IMR-90 (cell line): ENCODE data around the gene OR2C1. TPM values are rescaled to one million over a fixed set of nuclear protein-coding genes. Genes with fewer than 3 reads are reported as not detected.

Source experiments
- ATAC-seq: fragments of 200-7000 bp; cut with Tn5 transposase; 2 replicates; pipeline ENCODE4 v1.9.1; 2020; ENCODE audit warnings: low read depth, mild to moderate bottlenecking, moderate library complexity
- BruUV-seq: library from RNA; stranded (reverse); fragments of 400-500 nt; replicated peaks from 2 replicates; lab custom pipeline; 2021; lab: Mats Ljungman, UMichigan
- CTCF ChIA-PET: fragments of 300-600 bp; formaldehyde crosslinking; extraction: SDS; loops from one replicate; lab custom pipeline; 2021; ENCODE audit warnings: antibody characterized with exemption; lab: Yijun Ruan, JAX
- POLR2A ChIA-PET: fragments of 300-600 bp; sonication (Branson Sonifier 250); formaldehyde crosslinking; loops from one replicate; lab custom pipeline; 2022; ENCODE audit warnings: antibody characterized with exemption; ENCODE audit not compliant: unreplicated experiment; lab: Charles Lee
- DNase-seq: peaks from one replicate; pipeline ENCODE4 v3.0.0; 2013
- H2AFZ ChIP-seq: replicated peaks from 2 replicates; pipeline ENCODE3; 2013; ENCODE audit warnings: low read length, mild to moderate bottlenecking; ENCODE audit not compliant: poor library complexity
- H2AK5ac ChIP-seq: 2 replicates; pipeline ENCODE4 v1.6.1; 2013; ENCODE audit warnings: low read depth, low read length, inconsistent platforms
- H2AK9ac ChIP-seq: replicated peaks from 2 replicates; pipeline ENCODE3; 2013; ENCODE audit warnings: mild to moderate bottlenecking, low read depth, low read length, moderate library complexity; ENCODE audit not compliant: poor library complexity
- H2BK120ac ChIP-seq: 2 replicates; pipeline ENCODE4 v1.6.1; 2013; ENCODE audit warnings: low read depth, low read length, inconsistent platforms
- H2BK15ac ChIP-seq: 3 replicates; pipeline ENCODE4 v1.6.1; 2013; ENCODE audit warnings: low read depth, low read length, inconsistent platforms
- H2BK20ac ChIP-seq: 2 replicates; pipeline ENCODE4 v1.6.1; 2013; ENCODE audit warnings: low read depth, mild to moderate bottlenecking, inconsistent platforms, low read length, moderate library complexity
- H2BK5ac ChIP-seq: 2 replicates; pipeline ENCODE4 v1.6.1; 2013; ENCODE audit warnings: mild to moderate bottlenecking, low read depth, low read length, inconsistent platforms; ENCODE audit not compliant: poor library complexity, severe bottlenecking
- H3K14ac ChIP-seq: replicated peaks from 2 replicates; pipeline ENCODE4 v1.6.1; 2013; ENCODE audit warnings: low read depth, low read length, inconsistent platforms
- H3K18ac ChIP-seq: 2 replicates; pipeline ENCODE4 v1.6.1; 2013; ENCODE audit warnings: low read depth, low read length, control low read depth
- H3K23ac ChIP-seq: 2 replicates; pipeline ENCODE4 v1.6.1; 2013; ENCODE audit warnings: low read depth, low read length, inconsistent platforms
- H3K27ac ChIP-seq: 2 replicates; pipeline ENCODE4 v1.5.1; 2013; ENCODE audit warnings: mild to moderate bottlenecking, control low read depth, low read length; ENCODE audit not compliant: insufficient read depth
- H3K27me3 ChIP-seq: 2 replicates; pipeline ENCODE4 v1.6.1; 2013; ENCODE audit warnings: low read length; ENCODE audit not compliant: control insufficient read depth, insufficient read depth
- H3K36me3 ChIP-seq: 2 replicates; pipeline ENCODE4 v1.6.1; 2013; ENCODE audit warnings: low read length, mixed read lengths; ENCODE audit not compliant: control insufficient read depth, insufficient read depth
- H3K4ac ChIP-seq: 2 replicates; pipeline ENCODE4 v1.6.1; 2013; ENCODE audit warnings: low read depth, low read length, inconsistent platforms
- H3K4me1 ChIP-seq: 2 replicates; pipeline ENCODE4 v1.6.1; 2013; ENCODE audit warnings: low read length, mixed read lengths; ENCODE audit not compliant: control insufficient read depth, insufficient read depth
- H3K4me2 ChIP-seq: 2 replicates; pipeline ENCODE4 v1.6.1; 2013; ENCODE audit warnings: low read depth, mild to moderate bottlenecking, control low read depth, low read length, moderate library complexity
- H3K4me3 ChIP-seq: 2 replicates; pipeline ENCODE4 v1.5.1; 2013; ENCODE audit warnings: low read depth, mild to moderate bottlenecking, control low read depth, low read length, moderate library complexity; ENCODE audit not compliant: insufficient read depth
- H3K56ac ChIP-seq: 2 replicates; pipeline ENCODE4 v1.6.1; 2013; ENCODE audit warnings: low read length, inconsistent platforms; ENCODE audit not compliant: insufficient read depth; ENCODE audit errors: extremely low read depth
- H3K79me1 ChIP-seq, 2 experiments: 2 replicates each; pipeline ENCODE4 v1.6.1; 2013; ENCODE audit warnings: low read length in 2 of 2, inconsistent platforms in 1 of 2, low read depth in 1 of 2
- H3K9ac ChIP-seq: 2 replicates; pipeline ENCODE4 v1.6.1; 2013; ENCODE audit warnings: low read depth, low read length, control low read depth
- H3K9me1 ChIP-seq: 2 replicates; pipeline ENCODE4 v1.6.1; 2013; ENCODE audit warnings: low read length, inconsistent platforms; ENCODE audit not compliant: insufficient read depth
- H3K9me3 ChIP-seq: 2 replicates; pipeline ENCODE4 v1.6.1; 2013; ENCODE audit warnings: low read length; ENCODE audit not compliant: control insufficient read depth, insufficient read depth
- H4K20me1 ChIP-seq: 2 replicates; pipeline ENCODE4 v1.6.1; 2013; ENCODE audit warnings: low read length, inconsistent platforms; ENCODE audit not compliant: insufficient read depth
- H4K5ac ChIP-seq: 2 replicates; pipeline ENCODE4 v1.6.1; 2013; ENCODE audit warnings: mild to moderate bottlenecking, low read depth, low read length, control low read depth
- H4K8ac ChIP-seq, 2 experiments: 2 replicates each; pipeline ENCODE4 v1.6.1; 2013; ENCODE audit warnings: low read depth in 2 of 2, low read length in 2 of 2, control low read depth in 1 of 2, inconsistent platforms in 1 of 2
- H4K91ac ChIP-seq: 2 replicates; pipeline ENCODE4 v1.6.1; 2013; ENCODE audit warnings: low read depth, low read length, inconsistent platforms; ENCODE audit not compliant: insufficient read depth
- BHLHE40 ChIP-seq: fragments of 150-350 bp; IDR thresholded peaks from 2 replicates; pipeline ENCODE4 v1.6.1; 2016; ENCODE audit warnings: mild to moderate bottlenecking, low read depth, low read length
- CHD1 ChIP-seq: IDR thresholded peaks from 2 replicates; pipeline ENCODE4 v1.6.1; 2012; ENCODE audit warnings: low read depth, low read length, improper control_type of control experiment
- FOS ChIP-seq: fragments of 150-350 bp; IDR thresholded peaks from 2 replicates; pipeline ENCODE4 v1.6.1; 2016; ENCODE audit warnings: low read depth, low read length
- MAFK ChIP-seq: IDR thresholded peaks from 2 replicates; pipeline ENCODE4 v1.6.1; 2012; ENCODE audit warnings: low read depth, low read length, improper control_type of control experiment
- MXI1 ChIP-seq: IDR thresholded peaks from 2 replicates; pipeline ENCODE4 v1.6.1; 2012; ENCODE audit warnings: low read depth, mild to moderate bottlenecking, low read length, moderate library complexity, borderline replicate concordance
- NFE2L2 ChIP-seq: fragments of 150-350 bp; IDR thresholded peaks from 2 replicates; pipeline ENCODE4 v1.6.1; 2016; ENCODE audit warnings: low read depth, mild to moderate bottlenecking, low read length
- RAD21 ChIP-seq: IDR thresholded peaks from 2 replicates; pipeline ENCODE4 v1.6.1; 2012; ENCODE audit warnings: low read length, improper control_type of control experiment
- RFX5 ChIP-seq: IDR thresholded peaks from 2 replicates; pipeline ENCODE4 v1.8.0; 2012; ENCODE audit warnings: low read depth, mild to moderate bottlenecking, low read length, moderate library complexity
- WGBS, 2 experiments: methylation state at CpG; one replicate each; pipeline versions ENCODE4 v1.1.5 to v1.1.7; 2013; ENCODE audit warnings: missing lambda C conversion rate in 2 of 2; ENCODE audit not compliant: insufficient read length in 1 of 2; ENCODE audit errors: extremely low coverage in 2 of 2; 5-methylcytosine and 5-hydroxymethylcytosine counted together
- dilution Hi-C: fragments of 300-500 bp; cut with HindIII; formaldehyde crosslinking; loops from one replicate; pipeline ENCODE4 v1.14.3; 2018; ENCODE audit warnings: low sequenced_read_pairs; ENCODE audit not compliant: unreplicated experiment
- in situ Hi-C: fragments of 300-500 bp; cut with MboI; formaldehyde crosslinking; loops from 3 replicates; pipeline ENCODE4 v1.14.3; 2019; ENCODE audit warnings: low sequenced_read_pairs, inconsistent platforms, mixed read lengths
- intact Hi-C: fragments of 100-400 bp; cut with micrococcal nuclease; formaldehyde crosslinking; loops from 2 replicates; pipeline ENCODE4 v1.10.0; 2022
- polyA plus RNA-seq, 3 experiments: library from polyadenylated mRNA; depleted of rRNA; stranded (reverse); fragments of >200 nt; gene quantifications; 2 replicates each; pipeline ENCODE4 v1.2.3, GENCODE V29; 2012; ENCODE audit warnings: low replicate concordance in 1 of 3
- total RNA-seq: library from RNA; depleted of rRNA; stranded (reverse); fragments of >200 nt; gene quantifications from 2 replicates; pipeline ENCODE4 v1.2.3, GENCODE V29; 2012
- TF ChIP-seq, protein P1 (sequence below): fragments of 150-350 bp; IDR thresholded peaks from 2 replicates; pipeline ENCODE4 v1.6.1; 2016; ENCODE audit warnings: low read depth, mild to moderate bottlenecking, low read length, moderate library complexity, borderline replicate concordance
- TF ChIP-seq, protein P2 (sequence below): fragments of 150-350 bp; IDR thresholded peaks from 2 replicates; pipeline ENCODE4 v1.6.1; 2017; ENCODE audit warnings: mild to moderate bottlenecking, antibody characterized with exemption, low read length, low read depth
- TF ChIP-seq, protein P3 (sequence below): conservative IDR thresholded peaks from 2 replicates; pipeline ENCODE4 v1.5.1; 2012; ENCODE audit warnings: mild to moderate bottlenecking, low read depth, low read length, improper control_type of control experiment

The OR2C1 gene
- total and polyA plus RNA-seq, 2 of the 4 experiments (the other 2 are of a cell fraction) = under 0.01 to 0.05 TPM

DNA sequence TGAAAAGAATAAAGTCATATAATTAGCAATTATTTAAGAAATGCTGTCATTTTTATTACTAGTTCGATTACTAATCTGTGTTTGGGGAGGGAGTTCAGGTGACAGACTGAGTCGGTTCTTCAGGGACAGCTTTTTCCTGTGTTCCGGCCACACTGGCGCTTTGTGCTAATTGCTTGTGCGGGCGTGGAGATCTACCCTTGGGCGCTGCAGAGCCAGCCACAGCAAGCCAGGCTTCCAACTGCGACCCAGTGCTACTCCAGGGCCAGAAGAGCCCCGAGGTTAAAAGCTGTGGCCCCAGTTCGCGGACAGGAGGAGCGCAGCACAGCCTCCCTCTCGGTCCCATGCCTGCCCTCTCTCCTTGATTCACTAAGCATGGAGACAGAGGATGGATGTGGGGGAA, 6.5 kb upstream of the OR2C1 start:
- CTCF ChIA-PET = no interaction called here
- DNase-seq (no peak), ATAC-seq (no peak)
- POLR2A ChIA-PET = no interaction called here
- dilution Hi-C loops = no loop called here
- Histone ChIP-seq H3K23ac (no peak overlapping the region), H4K20me1 (no peaks in the 10 kb centered on the region), H3K9ac (no peak overlapping the region), H3K9me3 (peaks cover 1% of the 10 kb centered on the region; the same call in 1 of the 2 replicates), H2BK120ac (no peak overlapping the region), H3K27ac (no peak overlapping the region), H2BK20ac (no peak overlapping the region), H3K4me3 (no peak overlapping the region), H3K79me1 (no peaks in the 10 kb centered on the region), H2AK5ac (no peak overlapping the region), H3K4ac (no peak overlapping the region), H2BK15ac (no peak overlapping the region), H2AFZ (peak overlapping the region; percentile 43), H3K4me2 (no peak overlapping the region), H2BK5ac (no peak overlapping the region), H3K27me3 (no peaks in the 10 kb centered on the region; the same call in 1 of the 2 replicates), H4K8ac (no peak overlapping the region), H3K18ac (no peak overlapping the region), H4K91ac (no peak overlapping the region), H3K14ac (no peak overlapping the region), H3K56ac (no peak overlapping the region), H3K9me1 (no peaks in the 10 kb centered on the region), H4K5ac (no peak overlapping the region), H2AK9ac (no peak overlapping the region), H3K4me1 (no peaks in the 10 kb centered on the region), H3K36me3 (no peaks in the 10 kb centered on the region)
- intact Hi-C loops = no loop called here
- 57% methylated on average over 4 of the region's 13 CpGs; no CpG with 5 or more reads in 1 of the 2 experiments for WGBS, 2 experiments
- in situ Hi-C loops = no loop called here
- no TSS peak for BruUV-seq
- TF ChIP-seq RFX5 = no peak
- no peak for TF ChIP-seq RAD21
- TF ChIP-seq MXI1 = no peak
- TF ChIP-seq CHD1 = no peak
- TF ChIP-seq, protein P1, sequence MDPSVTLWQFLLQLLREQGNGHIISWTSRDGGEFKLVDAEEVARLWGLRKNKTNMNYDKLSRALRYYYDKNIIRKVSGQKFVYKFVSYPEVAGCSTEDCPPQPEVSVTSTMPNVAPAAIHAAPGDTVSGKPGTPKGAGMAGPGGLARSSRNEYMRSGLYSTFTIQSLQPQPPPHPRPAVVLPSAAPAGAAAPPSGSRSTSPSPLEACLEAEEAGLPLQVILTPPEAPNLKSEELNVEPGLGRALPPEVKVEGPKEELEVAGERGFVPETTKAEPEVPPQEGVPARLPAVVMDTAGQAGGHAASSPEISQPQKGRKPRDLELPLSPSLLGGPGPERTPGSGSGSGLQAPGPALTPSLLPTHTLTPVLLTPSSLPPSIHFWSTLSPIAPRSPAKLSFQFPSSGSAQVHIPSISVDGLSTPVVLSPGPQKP = no peak
- no peak for TF ChIP-seq NFE2L2
- TF ChIP-seq, protein P2, sequence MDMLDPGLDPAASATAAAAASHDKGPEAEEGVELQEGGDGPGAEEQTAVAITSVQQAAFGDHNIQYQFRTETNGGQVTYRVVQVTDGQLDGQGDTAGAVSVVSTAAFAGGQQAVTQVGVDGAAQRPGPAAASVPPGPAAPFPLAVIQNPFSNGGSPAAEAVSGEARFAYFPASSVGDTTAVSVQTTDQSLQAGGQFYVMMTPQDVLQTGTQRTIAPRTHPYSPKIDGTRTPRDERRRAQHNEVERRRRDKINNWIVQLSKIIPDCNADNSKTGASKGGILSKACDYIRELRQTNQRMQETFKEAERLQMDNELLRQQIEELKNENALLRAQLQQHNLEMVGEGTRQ = no peak
- no peak for TF ChIP-seq MAFK
- TF ChIP-seq FOS = no peak
- TF ChIP-seq, protein P3, sequence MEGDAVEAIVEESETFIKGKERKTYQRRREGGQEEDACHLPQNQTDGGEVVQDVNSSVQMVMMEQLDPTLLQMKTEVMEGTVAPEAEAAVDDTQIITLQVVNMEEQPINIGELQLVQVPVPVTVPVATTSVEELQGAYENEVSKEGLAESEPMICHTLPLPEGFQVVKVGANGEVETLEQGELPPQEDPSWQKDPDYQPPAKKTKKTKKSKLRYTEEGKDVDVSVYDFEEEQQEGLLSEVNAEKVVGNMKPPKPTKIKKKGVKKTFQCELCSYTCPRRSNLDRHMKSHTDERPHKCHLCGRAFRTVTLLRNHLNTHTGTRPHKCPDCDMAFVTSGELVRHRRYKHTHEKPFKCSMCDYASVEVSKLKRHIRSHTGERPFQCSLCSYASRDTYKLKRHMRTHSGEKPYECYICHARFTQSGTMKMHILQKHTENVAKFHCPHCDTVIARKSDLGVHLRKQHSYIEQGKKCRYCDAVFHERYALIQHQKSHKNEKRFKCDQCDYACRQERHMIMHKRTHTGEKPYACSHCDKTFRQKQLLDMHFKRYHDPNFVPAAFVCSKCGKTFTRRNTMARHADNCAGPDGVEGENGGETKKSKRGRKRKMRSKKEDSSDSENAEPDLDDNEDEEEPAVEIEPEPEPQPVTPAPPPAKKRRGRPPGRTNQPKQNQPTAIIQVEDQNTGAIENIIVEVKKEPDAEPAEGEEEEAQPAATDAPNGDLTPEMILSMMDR = no peak
- no peak for TF ChIP-seq BHLHE40
